NCI-H774 (cell line): ENCODE results near the gene NEDD4.
"Not testable (repeated sequence)": the region's sequence is repeated elsewhere in the genome, so short reads cannot be mapped to it uniquely, and the experiment has no call there.

Experiments used
- DNase-seq: peaks from one replicate; lab custom pipeline; 2025; lab: John Stamatoyannopoulos, UW

The NEDD4 gene

GRCh38 chr15:56004281-56004680 is 10.9 kb upstream of the NEDD4 start:
- DNase-seq, result not testable (repeated sequence)

- not testable (repeated sequence) for DNase-seq
Measured at GRCh38 chr15:56003777-56004176, 10.4 kb upstream of the NEDD4 start.

- not testable (repeated sequence) for DNase-seq
Measured at GRCh38 chr15:56003277-56003676, 9.9 kb upstream of the NEDD4 start.

- no peak for DNase-seq
Measured at GRCh38 chr15:56001471-56002078, 8.2 kb upstream of the NEDD4 start.

GRCh38 chr15:55999658-56000057 is 6.2 kb upstream of the NEDD4 start:
- DNase-seq, result no peak

GRCh38 chr15:55998478-55998877 is 5.1 kb upstream of the NEDD4 start:
- no peak for DNase-seq

- DNase-seq, result no peak
Measured at GRCh38 chr15:55993804-55994560, 570 bp upstream of the NEDD4 start.

GRCh38 chr15:55992769-55993110 is 672 bp downstream of the NEDD4 start:
- DNase-seq, result no peak

- no peak for DNase-seq
Measured at GRCh38 chr15:55991802-55992768, 1.3 kb downstream of the NEDD4 start.

- DNase-seq, result no peak
Measured at GRCh38 chr15:55990998-55991397, 2.4 kb downstream of the NEDD4 start.

- DNase-seq, result no peak
Measured at GRCh38 chr15:55990516-55990915, 2.9 kb downstream of the NEDD4 start.

GRCh38 chr15:55989383-55989782 is 4.0 kb downstream of the NEDD4 start:
- no peak for DNase-seq

- DNase-seq, result no peak
Measured at GRCh38 chr15:55981582-55982249, 11.7 kb downstream of the NEDD4 start.

GRCh38 chr15:55980511-55980910 is 12.9 kb downstream of the NEDD4 start:
- no peak for DNase-seq

- DNase-seq, result no peak
Measured at GRCh38 chr15:55977231-55977630, 16.2 kb downstream of the NEDD4 start.

GRCh38 chr15:55970286-55970685 is 23.1 kb downstream of the NEDD4 start:
- no peak for DNase-seq

- no peak for DNase-seq
Measured at GRCh38 chr15:55969582-55969981, 23.8 kb downstream of the NEDD4 start.

- no peak for DNase-seq
Measured at GRCh38 chr15:55968923-55969322, 24.5 kb downstream of the NEDD4 start.

GRCh38 chr15:55965091-55965490 is 28.3 kb downstream of the NEDD4 start:
- no peak for DNase-seq

GRCh38 chr15:55960946-55961345 is 32.5 kb downstream of the NEDD4 start:
- no peak for DNase-seq

- DNase-seq, result no peak
Measured at GRCh38 chr15:55959744-55960447, 33.5 kb downstream of the NEDD4 start.
